ENCODE measurements around the gene RRP36.
"Not testable (repeated sequence)": the region's sequence is repeated elsewhere in the genome, so short reads cannot be mapped to it uniquely, and the experiment has no call there.

The RRP36 gene

GRCh38 chr6:43021270-43022047 is at the start of gene RRP36:
RRP36 (plus strand) TSS chr6:43021623; CDS start chr6:43021655, 32 bp downstream.
- peak; percentile 40 to 67 for DNase-seq (ENCODE audit: low read depth in 1 of 2, low spot score in 1 of 2)

GRCh38 chr6:42971746-42972327 is 49.6 kb upstream of the RRP36 start:
- no peak for DNase-seq (ENCODE audit: low read depth in 1 of 2, low spot score in 1 of 2)

- DNase-seq (ENCODE audit: low read depth in 1 of 2, low spot score in 1 of 2): no peak
Measured at GRCh38 chr6:42973926-42974325, 47.5 kb upstream of the RRP36 start.

GRCh38 chr6:42974919-42975505 is 46.4 kb upstream of the RRP36 start:
- DNase-seq (ENCODE audit: low read depth in 1 of 2, low spot score in 1 of 2): no peak

GRCh38 chr6:42978487-42978838 is 43.0 kb upstream of the RRP36 start:
- DNase-seq (ENCODE audit: low read depth in 1 of 2, low spot score in 1 of 2): no peak

- DNase-seq (ENCODE audit: low read depth in 1 of 2, low spot score in 1 of 2): peak; percentile 73 to 82
Measured at GRCh38 chr6:42978839-42979522, 42.4 kb upstream of the RRP36 start, which contains the start of gene PEX6. PEX6 (minus strand) TSS chr6:42979181; CDS start chr6:42979150, 31 bp downstream.

- no peak for DNase-seq (ENCODE audit: low read depth in 1 of 2, low spot score in 1 of 2)
Measured at GRCh38 chr6:42979523-42980177, 41.8 kb upstream of the RRP36 start.

GRCh38 chr6:42981836-42982235 is 39.6 kb upstream of the RRP36 start:
- no peak for DNase-seq (ENCODE audit: low read depth in 1 of 2, low spot score in 1 of 2)

- peak; percentile 91 to 92 for DNase-seq (ENCODE audit: low read depth in 1 of 2, low spot score in 1 of 2)
Measured at GRCh38 chr6:42984001-42984923, 37.2 kb upstream of the RRP36 start, which contains the start of gene PPP2R5D. PPP2R5D (plus strand) TSS chr6:42984570; CDS start chr6:42984678, 108 bp downstream.

GRCh38 chr6:42984924-42985475 is 36.4 kb upstream of the RRP36 start:
- no peak for DNase-seq (ENCODE audit: low read depth in 1 of 2, low spot score in 1 of 2)

GRCh38 chr6:42987533-42988451 is 33.6 kb upstream of the RRP36 start:
- no peak for DNase-seq (ENCODE audit: low read depth in 1 of 2, low spot score in 1 of 2)

- no peak for DNase-seq (ENCODE audit: low read depth in 1 of 2, low spot score in 1 of 2)
Measured at GRCh38 chr6:42988486-42989020, 32.9 kb upstream of the RRP36 start.

- DNase-seq (ENCODE audit: low read depth in 1 of 2, low spot score in 1 of 2): no peak
Measured at GRCh38 chr6:42989923-42990322, 31.5 kb upstream of the RRP36 start.

- DNase-seq (ENCODE audit: low read depth in 1 of 2, low spot score in 1 of 2): no peak
Measured at GRCh38 chr6:42993445-42993844, 28.0 kb upstream of the RRP36 start.

GRCh38 chr6:42996513-42996912 is 24.9 kb upstream of the RRP36 start:
- no peak for DNase-seq (ENCODE audit: low read depth in 1 of 2, low spot score in 1 of 2)

GRCh38 chr6:42998205-42998604 is 23.2 kb upstream of the RRP36 start:
- DNase-seq (ENCODE audit: low read depth in 1 of 2, low spot score in 1 of 2): not testable (repeated sequence)

GRCh38 chr6:43001843-43002242 is 19.6 kb upstream of the RRP36 start:
- no peak for DNase-seq (ENCODE audit: low read depth in 1 of 2, low spot score in 1 of 2)

- no peak for DNase-seq (ENCODE audit: low read depth in 1 of 2, low spot score in 1 of 2)
Measured at GRCh38 chr6:43005844-43006243, 15.6 kb upstream of the RRP36 start.
